ENCODE data around the gene TRMT44. TPM values are rescaled to one million over a fixed set of nuclear protein-coding genes. Genes with fewer than 3 reads are reported as not detected.

TRMT44 gene
- total RNA-seq, 1 experiment from 2014 or later, result 25.8 TPM

GRCh38 chr4:8502371-8502770 lies 61.8 kb downstream of the TRMT44 start:
- no peak overlapping the region for H3K27ac ChIP-seq (ENCODE audit: low read depth, low read length)
- H3K4me2 ChIP-seq (ENCODE audit: low read length), result no peak overlapping the region
- no peak overlapping the region for H3K4me3 ChIP-seq (replicated peaks in 1 of 2; ENCODE audit: low read depth in 1 of 2, low read length in 2 of 2)
- TF ChIP-seq REST (IDR thresholded peaks at IDR 0.05; ENCODE audit: low read depth) (no peak), SP1 (IDR thresholded peaks at IDR 0.05; ENCODE audit: low read depth) (no peak)
- CTCF ChIA-PET, result no interaction called here
- RAD21 ChIA-PET (ENCODE audit: low non-redundant PET in 1 of 2, low total read pairs in 2 of 2, uncharacterized antibody in 2 of 2, unreplicated experiment in 2 of 2), result no interaction called here
- intact Hi-C loops (cut with micrococcal nuclease), result no loop called here
- H3K27me3 ChIP-seq (ENCODE audit: insufficient read depth, low read length), result 0 out of 2 replicates have a peak, but pooled peaks cover 3% of the 10 kb centered on the region
- no peaks in the 10 kb centered on the region for H3K36me3 ChIP-seq (ENCODE audit: control insufficient read depth in 1 of 2, insufficient read depth in 2 of 2, low read length in 2 of 2)
- peaks cover 0 to 4% of the 10 kb centered on the region in 2 experiments; a peak in 1 of 4 replicates for H3K4me1 ChIP-seq (ENCODE audit: control insufficient read depth in 1 of 2, insufficient read depth in 2 of 2, low read length in 2 of 2)
- H4K20me1 ChIP-seq (ENCODE audit: insufficient read depth), result no peaks in the 10 kb centered on the region
- no peaks in the 10 kb centered on the region for H3K79me2 ChIP-seq (ENCODE audit: insufficient read depth, low read length)
- DNase-seq (ENCODE audit: low read depth, low spot score) (no peak), ATAC-seq (no peak)
- POLR2A ChIA-PET, result no interaction called here
- H2AFZ ChIP-seq (ENCODE audit: low read depth, low read length, poor library complexity, severe bottlenecking), result no peak overlapping the region
- H3K9me3 ChIP-seq (ENCODE audit: control insufficient read depth in 1 of 2, insufficient read depth in 1 of 2, low read depth in 1 of 2, low read length in 2 of 2), result no peaks in the 10 kb centered on the region
- BruUV-seq (replicated peaks), result no TSS peak
- H3K9ac ChIP-seq (ENCODE audit: low read length), result no peak overlapping the region
- H3K9me2 ChIP-seq (ENCODE audit: insufficient read depth), result no peaks in the 10 kb centered on the region

GRCh38 chr4:8502836-8503585 lies 62.4 kb downstream of the TRMT44 start:
- Histone ChIP-seq H3K9ac (ENCODE audit: low read length) (no peak overlapping the region), H4K20me1 (ENCODE audit: insufficient read depth) (no peaks in the 10 kb centered on the region), H3K9me3 (ENCODE audit: control insufficient read depth in 1 of 2, insufficient read depth in 1 of 2, low read depth in 1 of 2, low read length in 2 of 2) (no peaks in the 10 kb centered on the region), H3K4me1 (ENCODE audit: control insufficient read depth in 1 of 2, insufficient read depth in 2 of 2, low read length in 2 of 2) (peaks cover 0 to 4% of the 10 kb centered on the region in 2 experiments; a peak in 1 of 4 replicates), H3K4me2 (ENCODE audit: low read length) (no peak overlapping the region), H3K27ac (ENCODE audit: low read depth, low read length) (no peak overlapping the region), H3K4me3 (replicated peaks in 1 of 2; ENCODE audit: low read depth in 1 of 2, low read length in 2 of 2) (no peak overlapping the region), H3K79me2 (ENCODE audit: insufficient read depth, low read length) (no peaks in the 10 kb centered on the region), H2AFZ (ENCODE audit: low read depth, low read length, poor library complexity, severe bottlenecking) (no peak overlapping the region), H3K9me2 (ENCODE audit: insufficient read depth) (no peaks in the 10 kb centered on the region), H3K36me3 (ENCODE audit: control insufficient read depth in 1 of 2, insufficient read depth in 2 of 2, low read length in 2 of 2) (no peaks in the 10 kb centered on the region), H3K27me3 (ENCODE audit: insufficient read depth, low read length) (0 out of 2 replicates have a peak, but pooled peaks cover 3% of the 10 kb centered on the region)
- no peak for DNase-seq (ENCODE audit: low read depth, low spot score)
- TF ChIP-seq POLR2AphosphoS5 (IDR thresholded peaks at IDR 0.05; ENCODE audit: low read depth, low read length) (no peak), ZNF274 (IDR thresholded peaks at IDR 0.05; ENCODE audit: low read depth, low read length) (no peak), REST (IDR thresholded peaks at IDR 0.05; ENCODE audit: low read depth) (no peak), CBX3 (IDR thresholded peaks at IDR 0.05; ENCODE audit: low read depth) (no peak), YY1 (IDR thresholded peaks at IDR 0.05; ENCODE audit: extremely low read depth, insufficient replicate concordance, low read depth, low read length) (no peak), SIN3A (IDR thresholded peaks at IDR 0.05; ENCODE audit: low read depth) (no peak), FOSL1 (IDR thresholded peaks at IDR 0.05; ENCODE audit: low read depth) (no peak)
- no peak for ATAC-seq
- no TSS peak for BruUV-seq (replicated peaks)
- RAD21 ChIA-PET (ENCODE audit: low non-redundant PET in 1 of 2, low total read pairs in 2 of 2, uncharacterized antibody in 2 of 2, unreplicated experiment in 2 of 2), result no interaction called here
- CTCF ChIA-PET, result no interaction called here
- POLR2A ChIA-PET, result no interaction called here
- intact Hi-C loops (cut with micrococcal nuclease), result no loop called here
